H1 (cell line): ENCODE data around the gene INPP5A. TPM values are rescaled to one million over a fixed set of nuclear protein-coding genes. Genes with fewer than 3 reads are reported as not detected.

Source experiments
- CTCF ChIA-PET: fragments of 300-600 bp; sonication (Branson Sonifier 250); formaldehyde crosslinking; loops from one replicate; lab custom pipeline; 2021; ENCODE audit not compliant: partially characterized antibody; lab: Charles Lee
- POLR2A ChIA-PET: fragments of 300-600 bp; sonication (Branson Sonifier 250); formaldehyde crosslinking; loops from one replicate; lab custom pipeline; 2021; ENCODE audit warnings: inconsistent platforms; ENCODE audit not compliant: partially characterized antibody; lab: Charles Lee
- DNase-seq, 2 experiments: peaks; one replicate each; pipeline versions ENCODE4 v3.0.0 to v3.0.0-alpha.2; 2010 to 2022; ENCODE audit warnings: low spot score in 2 of 2, low read depth in 1 of 2, mixed read lengths in 1 of 2
- FAIRE-seq: peaks from 2 replicates; lab custom pipeline; 2011; peaks lifted over from hg19 to GRCh38; lab: Jason Lieb, UNC
- H2AFZ ChIP-seq: 2 replicates; pipeline ENCODE4 v1.8.1; 2012; ENCODE audit warnings: low read length, inconsistent platforms
- H2AK5ac ChIP-seq: 2 replicates; pipeline ENCODE4 v1.6.1; 2013; ENCODE audit warnings: low read depth, low read length
- H2BK120ac ChIP-seq: replicated peaks from 2 replicates; pipeline ENCODE3; 2013; ENCODE audit warnings: low read depth, low read length, inconsistent platforms
- H2BK12ac ChIP-seq: 2 replicates; pipeline ENCODE4 v1.6.1; 2013; ENCODE audit warnings: low read depth, low read length
- H2BK15ac ChIP-seq: 2 replicates; pipeline ENCODE4 v1.6.1; 2013; ENCODE audit warnings: low read length
- H2BK20ac ChIP-seq: 2 replicates; pipeline ENCODE4 v1.6.1; 2013; ENCODE audit warnings: low read length
- H2BK5ac ChIP-seq: 2 replicates; pipeline ENCODE4 v1.6.1; 2013; ENCODE audit warnings: low read depth, low read length
- H3K14ac ChIP-seq: 2 replicates; pipeline ENCODE4 v1.6.1; 2013; ENCODE audit warnings: inconsistent platforms; ENCODE audit not compliant: insufficient read length
- H3K18ac ChIP-seq: 2 replicates; pipeline ENCODE4 v1.6.1; 2013; ENCODE audit warnings: low read length; ENCODE audit errors: extremely low read depth
- H3K23ac ChIP-seq: 2 replicates; pipeline ENCODE4 v1.6.1; 2013; ENCODE audit warnings: inconsistent platforms; ENCODE audit not compliant: insufficient read length
- H3K23me2 ChIP-seq: 2 replicates; pipeline ENCODE4 v1.6.1; 2013; ENCODE audit warnings: low read depth, low read length
- H3K27ac ChIP-seq: 2 replicates; pipeline ENCODE4 v1.6.1; 2011; ENCODE audit warnings: low read depth, low read length, inconsistent platforms
- H3K27me3 ChIP-seq, 4 experiments: replicated peaks in 1 of 4; 1 replicate in 1 of 4; 2 replicates in 3 of 4; pipeline versions ENCODE4 v1.6.1 to v1.8.1; 2011 to 2013; ENCODE audit warnings: low read length in 3 of 4, mild to moderate bottlenecking in 3 of 4, inconsistent platforms in 2 of 4, mixed read lengths in 2 of 4, moderate library complexity in 1 of 4; ENCODE audit not compliant: control insufficient read depth in 3 of 4, insufficient read depth in 3 of 4; ENCODE audit errors: extremely low read depth in 1 of 4
- H3K36me3 ChIP-seq, 4 experiments: 2 replicates each; pipeline versions ENCODE4 v1.6.1 to v1.8.1; 2011 to 2013; ENCODE audit warnings: mild to moderate bottlenecking in 4 of 4, low read length in 3 of 4, moderate library complexity in 2 of 4, control low read depth in 1 of 4, inconsistent platforms in 1 of 4; ENCODE audit not compliant: insufficient read depth in 4 of 4, control insufficient read depth in 2 of 4
- H3K4ac ChIP-seq: replicated peaks from 2 replicates; pipeline ENCODE3; 2013; ENCODE audit warnings: low read length, low read depth, mixed read lengths, inconsistent platforms; ENCODE audit not compliant: insufficient read length
- H3K4me1 ChIP-seq, 4 experiments: replicated peaks in 1 of 4; 1 replicate in 1 of 4; 2 replicates in 3 of 4; pipeline versions ENCODE4 v1.6.1 to v1.8.1; 2011 to 2013; ENCODE audit warnings: low read length in 3 of 4, inconsistent platforms in 2 of 4, mixed read lengths in 1 of 4; ENCODE audit not compliant: insufficient read depth in 4 of 4, control insufficient read depth in 3 of 4
- H3K4me2 ChIP-seq, 2 experiments: 2 replicates each; pipeline versions ENCODE4 v1.6.1 to v1.8.1; 2011 to 2013; ENCODE audit warnings: low read depth in 2 of 2, low read length in 2 of 2, control low read depth in 1 of 2, inconsistent platforms in 1 of 2, mild to moderate bottlenecking in 1 of 2; ENCODE audit not compliant: insufficient read depth in 1 of 2
- H3K4me3 ChIP-seq, 4 experiments: fragments of 200-600, 300-600 bp in 1 of 4; sonication (generic), shearing (Covaris generic), sonication (Bioruptor Twin) in 1 of 4; 2 replicates each; pipeline versions ENCODE4 v1.5.1 to v1.8.1; 2011 to 2016; ENCODE audit warnings: low read length in 4 of 4, low read depth in 3 of 4, control low read depth in 2 of 4, inconsistent platforms in 2 of 4, mild to moderate bottlenecking in 2 of 4, mixed read lengths in 1 of 4, moderate library complexity in 1 of 4; ENCODE audit not compliant: insufficient read depth in 2 of 4; ENCODE audit errors: extremely low read depth in 1 of 4
- H3K56ac ChIP-seq: replicated peaks from 2 replicates; pipeline ENCODE3; 2013; ENCODE audit warnings: low read depth, mild to moderate bottlenecking, mixed read lengths, low read length, inconsistent platforms; ENCODE audit not compliant: insufficient read length
- H3K79me1 ChIP-seq: 2 replicates; pipeline ENCODE4 v1.6.1; 2013; ENCODE audit warnings: low read depth, low read length, control low read depth
- H3K79me2 ChIP-seq, 2 experiments: 2 replicates each; pipeline versions ENCODE4 v1.6.1 to v1.8.1; 2012 to 2013; ENCODE audit warnings: low read length in 2 of 2, mild to moderate bottlenecking in 2 of 2, inconsistent platforms in 1 of 2; ENCODE audit not compliant: insufficient read depth in 2 of 2, control insufficient read depth in 1 of 2
- H3K9ac ChIP-seq, 4 experiments: replicated peaks in 1 of 4; 1 replicate in 1 of 4; 2 replicates in 3 of 4; pipeline versions ENCODE4 v1.6.1 to v1.8.1; 2011 to 2013; ENCODE audit warnings: low read depth in 3 of 4, low read length in 3 of 4, control low read depth in 2 of 4, mild to moderate bottlenecking in 2 of 4, moderate library complexity in 2 of 4, inconsistent platforms in 1 of 4; ENCODE audit errors: extremely low read depth in 1 of 4
- H3K9me3 ChIP-seq, 2 experiments: 2 replicates each; pipeline versions ENCODE4 v1.6.1 to v1.8.1; 2012 to 2013; ENCODE audit warnings: mild to moderate bottlenecking in 2 of 2, moderate library complexity in 2 of 2, control low read depth in 1 of 2, inconsistent platforms in 1 of 2, low read depth in 1 of 2, low read length in 1 of 2, mixed read lengths in 1 of 2; ENCODE audit not compliant: insufficient read depth in 2 of 2
- H4K20me1 ChIP-seq, 2 experiments: replicated peaks in 1 of 2; 2 replicates each; pipeline versions ENCODE3 to v1.8.1; 2011 to 2013; ENCODE audit warnings: inconsistent platforms in 2 of 2, low read length in 2 of 2, mild to moderate bottlenecking in 1 of 2; ENCODE audit not compliant: insufficient read depth in 2 of 2, control insufficient read depth in 1 of 2
- H4K5ac ChIP-seq: 2 replicates; pipeline ENCODE4 v1.6.1; 2013; ENCODE audit warnings: low read length, low read depth, mixed read lengths, inconsistent platforms; ENCODE audit not compliant: insufficient read length
- H4K8ac ChIP-seq: 2 replicates; pipeline ENCODE4 v1.8.0; 2013; ENCODE audit warnings: mild to moderate bottlenecking, moderate library complexity, low read length, inconsistent platforms; ENCODE audit not compliant: insufficient read depth; ENCODE audit errors: extremely low read depth
- H4K91ac ChIP-seq: replicated peaks from 2 replicates; pipeline ENCODE3; 2013; ENCODE audit warnings: low read length, mixed read lengths, inconsistent platforms; ENCODE audit not compliant: insufficient read length
- BACH1 ChIP-seq: IDR thresholded peaks from 2 replicates; pipeline ENCODE4 v1.6.1; 2012; ENCODE audit warnings: low read length, improper control_type of control experiment
- BRCA1 ChIP-seq: IDR thresholded peaks from 2 replicates; pipeline ENCODE4 v1.6.1; 2012; ENCODE audit warnings: low read depth, low read length, improper control_type of control experiment
- CREB1 ChIP-seq: IDR thresholded peaks from 2 replicates; pipeline ENCODE4 v1.6.1; 2012; ENCODE audit warnings: inconsistent platforms
- EZH2 ChIP-seq: fragments of 200-600 bp; sonication (generic); IDR thresholded peaks from 2 replicates; pipeline ENCODE4 v1.7.1; 2012; ENCODE audit warnings: low read depth, mild to moderate bottlenecking, moderate library complexity, low read length, inconsistent platforms; ENCODE audit not compliant: severe bottlenecking
- GABPA ChIP-seq: IDR thresholded peaks from 2 replicates; pipeline ENCODE4 v1.6.1; 2011; ENCODE audit warnings: mild to moderate bottlenecking, low read length, moderate library complexity, borderline replicate concordance; ENCODE audit not compliant: insufficient read depth
- MAFK ChIP-seq: IDR thresholded peaks from 2 replicates; pipeline ENCODE4 v1.6.1; 2012; ENCODE audit warnings: low read depth, mild to moderate bottlenecking, improper control_type of control experiment, low read length
- NANOG ChIP-seq: IDR thresholded peaks from 2 replicates; pipeline ENCODE4 v1.6.1; 2011; ENCODE audit warnings: low read length, low read depth, mild to moderate bottlenecking, inconsistent platforms; ENCODE audit not compliant: insufficient read depth, poor library complexity, severe bottlenecking
- POLR2AphosphoS5 ChIP-seq: IDR thresholded peaks from 2 replicates; pipeline ENCODE4 v1.6.1; 2011; ENCODE audit warnings: low read depth, low read length
- RBBP5 ChIP-seq: IDR thresholded peaks from 2 replicates; pipeline ENCODE4 v1.7.1; 2012; ENCODE audit warnings: low read depth, mild to moderate bottlenecking, inconsistent platforms, low read length, moderate library complexity, borderline replicate concordance
- SAP30 ChIP-seq: fragments of 300-600 bp; sonication (generic); IDR thresholded peaks from 2 replicates; pipeline ENCODE4 v1.7.1; 2012; ENCODE audit warnings: low read length, moderate library complexity, mild to moderate bottlenecking, inconsistent platforms; ENCODE audit not compliant: insufficient read depth, insufficient replicate concordance
- SIRT6 ChIP-seq: IDR thresholded peaks from one replicate; pipeline ENCODE4 v1.7.1; 2012; ENCODE audit warnings: low read length, inconsistent platforms
- SIX5 ChIP-seq: IDR thresholded peaks from 2 replicates; pipeline ENCODE4 v1.6.1; 2011; ENCODE audit warnings: mild to moderate bottlenecking, low read depth, low read length
- SP1 ChIP-seq: IDR thresholded peaks from 2 replicates; pipeline ENCODE4 v1.6.1; 2011; ENCODE audit warnings: low read depth, low read length
- TEAD4 ChIP-seq: IDR thresholded peaks from 2 replicates; pipeline ENCODE4 v1.6.1; 2012; ENCODE audit warnings: low read depth, low read length, inconsistent platforms, mixed read lengths
- WGBS, 2 experiments: shearing (Covaris generic) in 1 of 2; methylation state at CpG; one replicate each; pipeline versions ENCODE4 v1.1.6 to v1.1.7; 2013 to 2015; ENCODE audit warnings: low lambda C conversion rate in 2 of 2, mixed read lengths in 2 of 2, inconsistent platforms in 1 of 2, low coverage in 1 of 2, missing lambda C conversion rate in 1 of 2; ENCODE audit not compliant: insufficient replicate concordance in 2 of 2, insufficient coverage in 1 of 2, insufficient read length in 1 of 2; ENCODE audit errors: extremely low coverage in 1 of 2, missing lambda C conversion rate in 1 of 2; 5-methylcytosine and 5-hydroxymethylcytosine counted together
- polyA plus RNA-seq, 7 experiments: library from polyadenylated mRNA; depleted of rRNA in 3 of 7; stranded (reverse) in 5 of 7; unstranded in 2 of 7; fragments of >200 nt in 5 of 7; fragments of 200-250 nt in 2 of 7; gene quantifications; 1 replicate in 5 of 7; 2 replicates in 1 of 7; 4 replicates in 1 of 7; pipeline versions ENCODE4 v1.2.1 to v1.2.3, GENCODE V29; 2011 to 2013; ENCODE audit warnings: missing spikeins in 2 of 7, mixed read lengths in 2 of 7
- total RNA-seq: library from RNA; stranded (reverse); fragmentation: NEBNext Ultra II Directional; extraction: Animal tissue kit (Norgen Biotek cat#: 25700); gene quantifications from 2 replicates; pipeline ENCODE4 v1.2.1, GENCODE V29; 2021
- TF ChIP-seq, protein P1 (sequence below): IDR thresholded peaks from 2 replicates; pipeline ENCODE4 v1.6.1; 2012; ENCODE audit warnings: inconsistent platforms

Gene INPP5A
- total and polyA plus RNA-seq, 2 of the 8 experiments (the other 6 are each of a cell fraction or from before 2014, with no cell fraction given), result 19.7 to 27.5 TPM

DNA sequence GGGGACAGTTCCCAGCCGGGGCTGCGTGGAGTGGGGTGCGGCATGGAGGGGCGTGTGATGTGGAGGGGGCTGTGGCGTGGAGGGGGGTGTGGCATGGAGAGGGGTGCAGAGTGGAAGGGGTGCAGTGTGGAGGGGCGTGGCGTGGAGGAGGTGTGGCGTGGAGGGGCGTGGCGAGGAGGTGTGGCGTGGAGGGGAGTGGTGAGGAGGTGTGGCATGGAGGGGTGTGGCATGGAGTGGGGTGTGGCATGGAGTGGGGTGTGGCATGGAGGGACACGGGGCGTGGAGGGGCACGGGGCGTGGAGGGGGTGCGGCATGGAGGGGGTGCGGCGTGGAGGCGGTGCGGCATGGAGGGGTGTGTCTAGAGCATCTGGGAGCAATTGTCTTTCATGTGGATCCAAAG, 214.8 kb downstream of the INPP5A start:
- DNase-seq (no peak), FAIRE-seq (no peak)
- H3K4me1 ChIP-seq, result peaks cover 0 to 4% (median under 1%) of the 10 kb centered on the region in 4 experiments; a peak in 1 of 7 replicates
- no peak overlapping the region for H3K9ac ChIP-seq
- H2BK12ac ChIP-seq, result no peak overlapping the region
- no peak overlapping the region for H3K4me2 ChIP-seq
- no peak overlapping the region for H4K91ac ChIP-seq
- H2BK20ac ChIP-seq, result no peak overlapping the region
- H2BK5ac ChIP-seq, result no peak overlapping the region
- H3K18ac ChIP-seq, result no peak overlapping the region
- H4K5ac ChIP-seq, result no peak overlapping the region
- H4K20me1 ChIP-seq, result peaks cover 0 to 4% of the 10 kb centered on the region in 2 experiments
- peaks cover 0 to 5% (median 0%) of the 10 kb centered on the region in 4 experiments; a peak in 2 of 8 replicates for H3K36me3 ChIP-seq
- H3K27ac ChIP-seq, result no peak overlapping the region
- peaks cover 3 to 13% of the 10 kb centered on the region in 2 experiments; a peak in 2 of 4 replicates for H3K9me3 ChIP-seq
- no peaks in the 10 kb centered on the region for H3K79me2 ChIP-seq
- no peaks in the 10 kb centered on the region for H3K23me2 ChIP-seq
- no peak overlapping the region for H2BK15ac ChIP-seq
- no peak overlapping the region for H4K8ac ChIP-seq
- H2BK120ac ChIP-seq, result no peak overlapping the region
- H2AFZ ChIP-seq, result no peak overlapping the region
- POLR2A ChIA-PET, result no interaction called here
- H3K23ac ChIP-seq, result no peak overlapping the region
- no peak overlapping the region for H3K56ac ChIP-seq
- no peak overlapping the region for H3K4ac ChIP-seq
- peaks cover 2% of the 10 kb centered on the region; the same call in 1 of the 2 replicates for H3K79me1 ChIP-seq
- no peak overlapping the region for H2AK5ac ChIP-seq
- no peak overlapping the region for H3K4me3 ChIP-seq
- H3K27me3 ChIP-seq, result no peaks in the 10 kb centered on the region
- CTCF ChIA-PET, result interaction anchor here (1.1 kb wide), 1 partner anchor 9 kb away, joined by 3 read pairs; no protein-coding TSS in a partner anchor
- 98 to 100% methylated on average over 2 to 5 of the region's 20 CpGs for WGBS, 2 experiments
- no peak overlapping the region for H3K14ac ChIP-seq
- TF ChIP-seq SIRT6 (no peak), BRCA1 (no peak), RBBP5 (no peak), SAP30 (no peak), NANOG (no peak), SP1 (no peak), SIX5 (no peak), MAFK (no peak), BACH1 (no peak), EZH2 (no peak), TEAD4 (no peak), GABPA (no peak), POLR2AphosphoS5 (no peak), CREB1 (no peak)
- TF ChIP-seq, protein P1, sequence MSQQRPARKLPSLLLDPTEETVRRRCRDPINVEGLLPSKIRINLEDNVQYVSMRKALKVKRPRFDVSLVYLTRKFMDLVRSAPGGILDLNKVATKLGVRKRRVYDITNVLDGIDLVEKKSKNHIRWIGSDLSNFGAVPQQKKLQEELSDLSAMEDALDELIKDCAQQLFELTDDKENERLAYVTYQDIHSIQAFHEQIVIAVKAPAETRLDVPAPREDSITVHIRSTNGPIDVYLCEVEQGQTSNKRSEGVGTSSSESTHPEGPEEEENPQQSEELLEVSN, result no peak
